ENCODE measurements around the gene GPR12.
"Not testable (repeated sequence)": the region's sequence is repeated elsewhere in the genome, so short reads cannot be mapped to it uniquely, and the experiment has no call there.

Gene GPR12

GRCh38 chr13:26747706-26748105 lies 12.9 kb downstream of the GPR12 start:
- DNase-seq (ENCODE audit: low read depth), result no peak

GRCh38 chr13:26743971-26744370 lies 16.6 kb downstream of the GPR12 start:
- DNase-seq (ENCODE audit: low read depth), result no peak

GRCh38 chr13:26742691-26743358 lies 17.8 kb downstream of the GPR12 start:
- no peak for DNase-seq (ENCODE audit: low read depth)

GRCh38 chr13:26735677-26736076 lies 24.9 kb downstream of the GPR12 start:
- DNase-seq (ENCODE audit: low read depth), result no peak

- no peak for DNase-seq (ENCODE audit: low read depth)
Observed at GRCh38 chr13:26727633-26728032, 33.0 kb downstream of the GPR12 start.

- DNase-seq (ENCODE audit: low read depth), result no peak
Observed at GRCh38 chr13:26727122-26727521, 33.5 kb downstream of the GPR12 start.

GRCh38 chr13:26726684-26727083 lies 33.9 kb downstream of the GPR12 start:
- DNase-seq (ENCODE audit: low read depth), result no peak

- not testable (repeated sequence) for DNase-seq (ENCODE audit: low read depth)
Observed at GRCh38 chr13:26723620-26724019, 37.0 kb downstream of the GPR12 start.

- DNase-seq (ENCODE audit: low read depth), result no peak
Observed at GRCh38 chr13:26722321-26722720, 38.3 kb downstream of the GPR12 start.

- DNase-seq (ENCODE audit: low read depth), result no peak
Observed at GRCh38 chr13:26721251-26722121, 39.1 kb downstream of the GPR12 start.

GRCh38 chr13:26719356-26719945 lies 41.1 kb downstream of the GPR12 start:
- DNase-seq (ENCODE audit: low read depth), result no peak

GRCh38 chr13:26718872-26719271 lies 41.7 kb downstream of the GPR12 start:
- no peak for DNase-seq (ENCODE audit: low read depth)

- DNase-seq (ENCODE audit: low read depth), result no peak
Observed at GRCh38 chr13:26718146-26718545, 42.4 kb downstream of the GPR12 start.

GRCh38 chr13:26716984-26717383 lies 43.6 kb downstream of the GPR12 start:
- no peak for DNase-seq (ENCODE audit: low read depth)

GRCh38 chr13:26713341-26713740 lies 47.2 kb downstream of the GPR12 start:
- DNase-seq (ENCODE audit: low read depth), result no peak

GRCh38 chr13:26711211-26711610 lies 49.4 kb downstream of the GPR12 start:
- no peak for DNase-seq (ENCODE audit: low read depth)

- no peak for DNase-seq (ENCODE audit: low read depth)
Observed at GRCh38 chr13:26710166-26710565, 50.4 kb downstream of the GPR12 start.

GRCh38 chr13:26709461-26709860 lies 51.1 kb downstream of the GPR12 start:
- DNase-seq (ENCODE audit: low read depth), result no peak

GRCh38 chr13:26708007-26708297 lies 52.6 kb downstream of the GPR12 start:
- no peak for DNase-seq (ENCODE audit: low read depth)

GRCh38 chr13:26707122-26708006 lies 53.2 kb downstream of the GPR12 start:
- peak; percentile 7 for DNase-seq (ENCODE audit: low read depth)

GRCh38 chr13:26706381-26706780 lies 54.2 kb downstream of the GPR12 start:
- DNase-seq (ENCODE audit: low read depth), result no peak

GRCh38 chr13:26705536-26705935 lies 55.0 kb downstream of the GPR12 start:
- no peak for DNase-seq (ENCODE audit: low read depth)

Data from GM04503 (cell line).